T-helper 1 cell treated with Interleukin-12 subunit alpha and Interleukin-12 subunit beta and Interleukin-4 antibody, amounts not matched to agents 30 ng/mL and 1 ng/mL, for 36 hours (primary cell): ENCODE measurements around the gene PHC3. TPM values are rescaled to one million over a fixed set of nuclear protein-coding genes. Genes with fewer than 3 reads are reported as not detected.

Experiments
- intact Hi-C: fragments of 100-400 bp; cut with micrococcal nuclease; formaldehyde crosslinking; loops from one replicate; pipeline ENCODE4 v1.15.1; 2024
- total RNA-seq: library from RNA; stranded (reverse); gene quantifications from 2 replicates; pipeline ENCODE4 v1.2.3, GENCODE V29; 2022

The PHC3 gene
- total RNA-seq, 1 donor from 2014 or later = 81.5 TPM

DNA sequence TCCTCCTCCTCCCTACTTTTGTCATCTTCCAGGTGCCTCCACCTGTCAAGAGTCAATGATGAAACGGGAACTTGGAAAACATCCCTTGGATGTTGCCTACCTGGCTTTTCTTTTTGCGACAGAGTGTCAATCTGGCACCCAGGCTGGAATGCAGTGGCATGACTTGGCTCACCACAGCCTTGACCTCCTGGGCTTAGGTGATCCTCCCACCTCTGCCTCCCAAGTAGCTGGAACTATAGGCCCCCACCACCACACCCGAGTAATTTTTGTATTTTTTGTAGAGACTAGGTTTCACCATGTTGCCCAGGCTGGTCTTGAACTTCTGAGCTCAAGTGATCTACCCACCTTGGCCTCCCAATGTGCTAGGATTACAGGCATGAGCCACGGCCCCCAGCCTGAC, 100.9 kb downstream of the PHC3 start:
- intact Hi-C loops = no loop called here

DNA sequence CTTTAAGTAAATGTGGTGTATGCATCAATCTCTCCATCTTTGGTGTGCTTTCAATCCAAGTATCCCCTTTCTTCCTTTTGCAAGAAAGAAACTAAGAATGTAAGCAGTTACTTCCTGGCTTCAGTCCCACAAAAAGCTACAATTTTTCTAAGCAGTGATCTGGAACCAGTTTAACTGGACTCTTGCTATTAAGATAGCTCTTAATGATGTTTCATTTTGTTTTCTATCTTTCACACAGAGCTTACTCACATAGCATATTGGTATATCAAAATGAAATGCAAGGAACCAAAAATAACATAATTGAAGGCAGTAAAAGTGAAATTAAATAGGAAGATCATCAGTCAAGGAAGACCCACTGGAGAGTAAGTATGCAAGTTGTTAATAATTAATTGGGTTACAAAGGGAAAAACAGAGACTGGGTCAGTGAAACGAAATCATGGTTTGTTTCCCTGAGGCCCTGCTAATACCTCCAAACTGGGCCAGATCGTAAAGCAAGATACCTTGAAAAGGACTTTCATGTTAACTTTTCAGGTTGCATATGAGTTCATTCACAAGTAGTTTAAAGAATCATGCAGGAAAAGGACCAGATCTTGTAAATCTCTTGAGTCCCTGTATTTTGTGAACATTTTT, 101.9 kb downstream of the PHC3 start:
- intact Hi-C loops = no loop called here

DNA sequence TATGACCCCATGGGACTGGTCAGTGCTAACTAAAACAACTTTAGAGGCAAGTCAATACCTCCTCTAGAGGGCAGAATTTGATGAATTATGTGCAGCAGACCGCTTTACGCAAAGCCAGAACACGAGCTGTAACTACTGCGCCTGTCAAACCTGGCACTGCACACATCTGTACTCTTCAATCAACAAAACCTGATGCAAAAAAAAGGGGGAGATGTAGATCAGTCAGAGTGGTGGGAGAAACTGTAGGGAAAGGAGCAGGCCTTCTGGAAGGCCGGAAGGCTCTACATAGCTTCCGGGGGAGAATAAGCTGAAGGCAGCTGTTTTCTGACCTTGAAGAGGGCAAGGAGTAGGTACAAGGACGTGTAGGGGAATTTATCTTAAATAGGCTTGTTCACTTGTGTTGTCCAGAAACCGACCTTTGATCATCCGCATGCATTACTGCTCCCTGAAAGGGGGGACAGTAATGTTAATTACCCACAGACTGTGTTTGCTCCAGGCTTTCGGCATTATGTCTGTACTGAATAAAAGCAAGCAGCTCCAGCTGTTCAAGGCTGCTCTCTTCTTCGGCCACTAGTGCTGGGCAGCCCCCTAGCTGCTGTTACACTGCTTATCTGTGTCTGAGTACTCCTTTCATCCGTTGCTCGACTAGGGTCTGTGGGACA, 102.8 kb downstream of the PHC3 start:
- intact Hi-C loops = no loop called here

- intact Hi-C loops = no loop called here
These were observed 104.2 kb downstream of the PHC3 start for GRCh38 chr3:170077361-170077760.

DNA sequence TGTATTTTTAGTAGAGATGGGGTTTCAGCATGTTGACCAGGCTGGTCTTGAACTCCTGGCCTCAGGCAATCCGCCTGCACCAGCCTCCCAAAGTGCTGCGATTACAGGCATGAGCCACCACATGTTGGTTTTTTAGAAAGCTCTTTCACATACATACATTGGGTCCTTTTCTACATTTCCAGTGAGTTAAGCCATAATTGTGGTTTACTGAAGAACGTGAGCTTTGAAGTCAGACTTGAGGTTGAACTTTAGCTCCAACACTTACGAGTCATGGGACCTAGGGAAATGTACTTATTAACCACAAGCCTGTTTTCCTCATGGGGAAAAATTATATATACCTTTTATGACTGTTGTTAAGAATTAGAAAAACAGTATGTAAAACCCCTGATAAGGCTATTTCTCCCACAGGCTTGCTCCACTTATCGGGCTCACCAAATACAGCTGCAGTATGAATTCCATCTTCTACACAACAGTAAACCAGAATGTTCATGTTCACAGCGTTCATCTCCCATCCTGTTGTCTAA, 104.8 kb downstream of the PHC3 start:
- intact Hi-C loops = no loop called here

- intact Hi-C loops = no loop called here
These were observed 106.0 kb downstream of the PHC3 start for GRCh38 chr3:170075441-170076091.

GRCh38 chr3:170064108-170064507, 117.4 kb downstream of the PHC3 start:
- intact Hi-C loops = no loop called here

DNA sequence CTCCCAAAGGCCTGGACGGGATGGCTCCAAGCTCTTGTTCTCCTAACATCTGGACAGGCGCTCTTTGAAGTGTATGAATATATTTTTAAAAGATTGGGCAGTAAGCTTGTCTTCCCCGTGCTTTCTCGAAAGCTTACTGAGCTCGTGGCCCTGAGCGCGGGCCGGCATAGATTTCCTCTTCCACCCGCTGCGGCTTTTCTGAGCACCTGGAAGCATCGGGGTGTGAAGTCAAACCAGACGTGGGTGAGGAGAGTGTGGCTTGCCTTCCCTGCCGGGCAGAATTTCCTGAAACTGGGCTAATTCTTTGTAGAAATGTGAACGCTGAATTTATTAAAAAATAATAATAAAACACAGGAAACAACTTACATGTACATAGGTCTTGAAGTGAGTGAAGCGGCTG, 117.8 kb downstream of the PHC3 start:
- intact Hi-C loops = no loop called here

- intact Hi-C loops = no loop called here
These were observed 118.8 kb downstream of the PHC3 start for GRCh38 chr3:170062769-170063168.

GRCh38 chr3:170062068-170062467, 119.5 kb downstream of the PHC3 start:
- intact Hi-C loops = no loop called here

GRCh38 chr3:170059447-170059846, 122.1 kb downstream of the PHC3 start:
- intact Hi-C loops = loop anchor here (10.0 kb wide), 1 partner anchor 395 kb away; the partner anchor contains the start of gene MECOM

DNA sequence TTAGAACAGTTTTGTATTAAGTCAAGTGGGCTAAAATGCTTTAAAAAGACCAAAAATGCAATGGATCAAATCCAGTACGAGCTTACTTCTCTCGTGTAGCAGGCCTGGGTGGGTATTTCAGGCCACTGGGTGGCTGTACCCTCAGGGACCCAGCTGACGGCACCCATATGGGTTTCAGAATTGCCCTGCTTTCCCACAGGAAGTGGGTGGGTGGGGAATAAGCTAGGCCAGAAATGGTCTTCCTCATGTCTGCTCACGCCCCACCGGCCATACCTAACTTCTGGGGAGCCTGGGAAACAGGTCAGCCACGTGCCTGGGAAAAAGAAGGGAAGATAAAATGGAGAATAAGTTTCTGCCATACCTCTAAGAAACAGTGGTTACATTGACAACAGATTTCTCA, 123.4 kb downstream of the PHC3 start:
- intact Hi-C loops = loop anchor here (10.0 kb wide), 1 partner anchor 393 kb away; the partner anchor contains the start of gene MECOM

DNA sequence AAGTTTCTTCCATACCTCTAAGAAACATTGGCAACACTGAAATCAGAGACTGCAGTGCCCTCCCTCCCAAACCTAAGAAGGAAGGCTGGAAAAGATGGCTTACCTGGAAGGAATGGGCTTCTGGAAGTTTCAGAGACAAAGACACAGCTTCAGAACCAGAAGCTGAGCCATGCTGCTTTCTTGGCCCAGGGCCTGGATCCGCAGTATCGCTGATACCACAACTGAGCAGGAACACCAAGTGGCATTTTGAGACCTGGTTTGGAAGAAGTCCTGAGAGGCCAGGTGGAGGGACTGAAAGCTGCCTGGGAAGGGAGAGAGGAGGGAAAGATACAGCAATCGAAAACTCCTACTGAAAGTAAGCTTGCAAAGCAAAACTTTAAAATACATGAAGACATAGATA, 124.0 kb downstream of the PHC3 start:
- intact Hi-C loops = loop anchor here (10.0 kb wide), 1 partner anchor 393 kb away; the partner anchor contains the start of gene MECOM

DNA sequence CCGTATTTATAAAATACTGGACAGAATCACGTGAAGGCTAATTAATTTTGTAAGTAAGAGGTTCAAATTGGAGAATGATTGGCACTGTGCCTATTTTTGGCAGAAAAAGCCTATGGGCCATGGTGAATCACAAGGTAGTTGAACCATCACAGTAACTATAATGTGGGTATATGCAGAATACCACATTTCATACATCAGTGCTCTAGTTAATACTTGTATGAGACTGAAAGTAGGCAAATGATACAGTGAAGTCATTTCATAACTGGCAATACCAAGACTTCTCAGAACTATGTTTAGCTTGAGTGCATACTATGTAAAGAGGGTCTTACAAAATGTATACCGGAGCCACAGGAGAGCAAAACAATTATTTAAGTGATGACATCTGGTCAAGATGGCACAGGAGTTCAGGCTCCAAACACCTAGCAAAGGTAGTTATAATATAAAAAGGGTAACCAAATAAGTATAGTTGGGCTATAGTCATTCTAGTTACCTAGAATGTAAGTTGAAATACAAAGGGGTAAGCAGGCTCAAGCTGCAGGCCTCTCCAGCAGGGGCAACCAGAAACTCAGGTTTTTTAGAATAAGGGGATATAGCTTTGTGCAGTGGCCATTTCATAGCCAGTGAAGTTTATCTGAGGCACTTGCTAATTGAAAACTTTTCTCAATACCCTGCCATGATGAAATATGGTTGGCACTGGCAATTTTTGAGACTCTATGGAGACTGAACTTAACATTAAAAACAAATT, 124.7 kb downstream of the PHC3 start:
- intact Hi-C loops = loop anchor here (10.0 kb wide), 1 partner anchor 392 kb away; the partner anchor contains the start of gene MECOM

DNA sequence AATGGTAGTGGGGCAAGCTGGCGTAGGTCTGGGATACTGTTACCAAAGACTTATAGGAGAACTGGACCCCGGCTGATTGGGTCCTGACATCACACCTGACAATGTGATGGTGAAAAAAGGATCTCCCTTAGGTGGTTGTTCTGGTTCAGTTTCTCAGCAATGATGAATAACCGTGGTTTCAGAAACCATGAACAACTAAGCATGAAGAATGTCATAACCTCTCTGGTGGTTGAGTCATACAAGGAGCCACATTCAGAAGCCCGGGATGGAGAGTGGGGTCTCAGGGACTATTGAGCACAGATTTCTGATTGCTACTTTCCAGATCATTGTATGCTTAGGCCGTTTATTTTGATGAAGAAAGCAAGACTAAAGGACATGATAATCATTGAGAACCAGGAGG, 126.3 kb downstream of the PHC3 start:
- intact Hi-C loops = loop anchor here (10.0 kb wide), 1 partner anchor 390 kb away; the partner anchor contains the start of gene MECOM

DNA sequence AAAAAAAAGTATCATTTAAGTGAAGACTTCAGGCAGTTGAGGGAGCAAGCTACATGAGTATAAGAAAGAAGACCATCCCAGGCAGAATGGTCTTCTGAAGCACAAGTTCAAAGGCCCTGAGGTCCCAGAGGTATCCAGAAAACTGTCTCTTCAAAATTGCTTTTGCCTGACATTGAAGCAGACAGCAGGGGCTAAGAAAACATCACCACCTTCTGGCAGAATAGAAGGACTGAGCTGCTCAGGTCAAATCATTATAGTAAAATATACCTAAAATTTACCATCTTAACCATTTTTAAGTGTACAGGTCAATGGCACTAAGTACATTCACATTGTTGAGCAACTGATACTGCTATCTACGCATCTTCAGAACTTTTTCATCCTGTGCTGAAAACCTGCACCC, 127.3 kb downstream of the PHC3 start:
- intact Hi-C loops = loop anchor here (1.0 to 10.0 kb wide), 4 partner anchors 17 to 389 kb away; partner anchors contain the start of genes GPR160 and MECOM

DNA sequence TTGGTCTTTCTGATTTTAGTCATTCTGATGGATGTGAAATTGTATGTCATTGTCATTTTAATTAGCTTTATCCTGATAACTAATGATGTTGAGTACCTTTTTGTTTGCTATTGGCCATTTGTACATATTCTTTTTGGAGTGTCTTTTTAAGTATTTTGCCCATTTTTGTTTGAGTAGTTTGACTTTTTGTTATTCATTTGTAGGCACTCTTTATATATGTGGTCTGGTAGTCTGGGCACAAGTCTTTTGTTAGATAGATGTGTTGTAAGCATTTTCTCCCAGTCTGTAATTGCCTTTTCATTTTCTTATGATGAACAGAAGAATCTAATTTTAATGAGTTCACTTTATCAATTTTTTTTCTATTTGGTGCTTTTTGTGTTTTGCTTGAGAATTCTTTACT, 129.1 kb downstream of the PHC3 start:
- intact Hi-C loops = loop anchor here (10.0 kb wide), 1 partner anchor 388 kb away; the partner anchor contains the start of gene MECOM

DNA sequence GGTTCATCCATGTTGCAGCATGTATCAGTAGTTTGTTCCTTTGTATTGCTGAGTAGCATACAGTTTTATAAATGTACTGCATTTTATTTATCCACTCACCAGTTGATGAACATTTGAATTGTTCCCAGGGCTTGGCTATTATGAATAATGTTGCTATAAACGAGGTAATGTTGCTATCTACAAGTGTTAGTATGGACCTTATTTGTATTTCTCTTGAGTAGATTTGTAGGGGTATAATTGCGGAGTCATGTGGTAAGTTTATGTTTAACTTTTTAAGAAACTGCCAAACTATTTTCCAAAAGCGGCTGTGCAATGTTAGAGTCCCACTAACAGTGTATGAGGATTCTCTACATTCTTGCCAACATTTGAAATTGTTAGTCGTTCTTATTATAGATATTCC, 130.8 kb downstream of the PHC3 start:
- intact Hi-C loops = loop anchor here (10.0 kb wide), 1 partner anchor 386 kb away; the partner anchor contains the start of gene MECOM

DNA sequence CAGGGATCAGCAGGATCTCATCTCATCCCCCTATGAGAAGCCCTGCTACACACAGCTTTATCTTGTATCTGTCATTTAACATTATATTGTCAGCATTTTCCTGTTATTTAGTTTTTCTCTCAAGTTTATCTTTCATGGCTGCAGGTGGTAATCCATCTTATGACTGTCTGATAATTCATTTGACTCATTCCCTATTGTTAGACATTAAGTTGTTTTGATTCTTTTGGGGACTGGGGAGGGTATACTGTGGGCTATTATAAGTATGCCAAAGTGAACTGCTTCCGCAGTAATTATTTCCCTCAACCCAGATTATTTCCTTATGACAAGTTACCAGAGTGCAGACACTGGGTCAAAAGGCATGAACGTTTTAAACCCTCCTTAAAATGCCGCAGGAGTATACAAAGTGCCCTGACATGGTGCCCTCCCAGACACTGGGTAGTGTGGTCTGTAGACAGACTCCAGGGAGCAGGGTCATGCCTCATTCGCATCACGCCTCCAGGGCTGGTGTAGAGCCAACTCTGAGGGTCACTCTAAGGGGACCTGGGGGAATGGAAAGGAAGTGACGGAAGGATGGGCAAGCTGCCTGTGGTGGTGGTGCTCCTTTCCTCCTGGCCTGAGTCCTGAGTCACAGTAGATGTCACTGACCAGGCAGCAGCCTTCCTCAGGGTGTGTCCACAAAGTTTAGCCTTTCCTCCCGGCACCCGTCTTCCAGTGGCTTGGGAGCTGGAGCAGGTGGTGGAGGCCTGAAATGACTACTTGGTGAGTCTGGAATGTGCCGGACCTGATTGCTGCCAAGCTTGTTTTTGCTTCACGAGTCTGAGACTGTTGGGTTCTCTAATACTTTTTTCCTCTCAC, 132.2 kb downstream of the PHC3 start:
- intact Hi-C loops = no loop called here

DNA sequence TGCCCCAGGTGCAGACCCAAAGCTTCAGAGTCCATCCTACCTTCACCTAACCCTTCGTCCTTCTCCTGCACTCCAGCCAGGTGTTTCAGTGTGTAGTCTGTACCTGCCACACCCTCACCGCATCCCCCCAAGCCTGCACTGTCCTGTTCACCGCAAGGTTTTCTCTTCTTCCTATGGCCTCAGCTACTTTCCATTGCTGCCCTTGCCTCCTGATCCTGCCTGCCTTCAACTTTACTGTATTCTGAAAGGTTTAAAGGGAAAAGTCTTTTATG, 134.5 kb downstream of the PHC3 start:
- intact Hi-C loops = no loop called here
